ENCODE results near the gene SDCBP2. TPM values are rescaled to one million over a fixed set of nuclear protein-coding genes. Genes with fewer than 3 reads are reported as not detected.

SDCBP2 gene
- total and polyA plus RNA-seq, 2 of the 4 experiments (the other 2 are of a cell fraction), result 0.54 to 1.3 TPM

GRCh38 chr20:1277529-1278322 lies 51.2 kb downstream of the SDCBP2 start:
- Histone ChIP-seq H3K36me3 (ENCODE audit: control insufficient read depth, insufficient read depth, low read length) (no peaks in the 10 kb centered on the region; the same call in 1 of the 2 replicates), H3K9me3 (ENCODE audit: control insufficient read depth, insufficient read depth, low read length) (no peaks in the 10 kb centered on the region), H3K4me2 (ENCODE audit: low read depth, low read length) (no peak overlapping the region), H3K23ac (ENCODE audit: low read depth, low read length) (peak overlapping the region; percentile 64), H3K4ac (ENCODE audit: low read depth, low read length) (peak overlapping the region; percentile 55), H2BK15ac (ENCODE audit: low read depth, low read length) (no peak overlapping the region; the same call in 2 of the 3 replicates), H2BK120ac (ENCODE audit: low read depth, low read length) (no peak overlapping the region; the same call in 1 of the 2 replicates), H3K9ac (ENCODE audit: low read depth, low read length) (no peak overlapping the region), H3K14ac (replicated peaks; ENCODE audit: low read depth, low read length) (peak overlapping the region; percentile 63; the same call in 1 of the 2 replicates), H2BK20ac (ENCODE audit: low read depth, low read length) (no peak overlapping the region), H3K79me1 (ENCODE audit: low read depth in 1 of 2, low read length in 2 of 2) (peaks cover 14 to 25% of the 10 kb centered on the region in 2 experiments), H3K9me1 (ENCODE audit: insufficient read depth, low read length) (peaks cover 26% of the 10 kb centered on the region), H3K27ac (ENCODE audit: insufficient read depth, low read length) (no peak overlapping the region), H3K56ac (ENCODE audit: extremely low read depth, insufficient read depth, low read length) (no peak overlapping the region), H4K20me1 (ENCODE audit: insufficient read depth, low read length) (peaks cover 20% of the 10 kb centered on the region; the same call in 1 of the 2 replicates), H2AK9ac (replicated peaks; ENCODE audit: low read depth, low read length, poor library complexity) (no peak overlapping the region), H2BK5ac (ENCODE audit: low read depth, low read length, poor library complexity, severe bottlenecking) (peak overlapping the region; percentile 77), H3K27me3 (ENCODE audit: control insufficient read depth, insufficient read depth, low read length) (no peaks in the 10 kb centered on the region), H4K91ac (ENCODE audit: insufficient read depth, low read depth, low read length) (no peak overlapping the region), H2AFZ (replicated peaks; ENCODE audit: low read length, poor library complexity) (no peak overlapping the region), H3K18ac (ENCODE audit: low read depth, low read length) (no peak overlapping the region), H3K4me1 (ENCODE audit: control insufficient read depth, insufficient read depth, low read length) (peaks cover 7% of the 10 kb centered on the region; the same call in 1 of the 2 replicates), H4K8ac (ENCODE audit: low read depth in 2 of 2, low read length in 2 of 2) (no peak overlapping the region; a peak in 1 of 4 replicates), H2AK5ac (ENCODE audit: low read depth, low read length) (peak overlapping the region; percentile 92), H4K5ac (ENCODE audit: low read depth, low read length) (no peak overlapping the region), H3K4me3 (ENCODE audit: insufficient read depth, low read depth, low read length) (no peak overlapping the region)
- ChIA-PET CTCF (no interaction called here), POLR2A (ENCODE audit: unreplicated experiment) (no interaction called here)
- no peak for DNase-seq
- no peak for ATAC-seq (ENCODE audit: low read depth)
- TF ChIP-seq RFX5 (IDR thresholded peaks at IDR 0.05; ENCODE audit: low read depth, low read length) (no peak), RAD21 (IDR thresholded peaks at IDR 0.05; ENCODE audit: low read length) (no peak), SMC3 (IDR thresholded peaks at IDR 0.05; ENCODE audit: low read depth, low read length) (no peak), MAZ (IDR thresholded peaks at IDR 0.05; ENCODE audit: borderline replicate concordance, low read depth, low read length) (no peak), MXI1 (IDR thresholded peaks at IDR 0.05; ENCODE audit: borderline replicate concordance, low read depth, low read length) (no peak), NFE2L2 (IDR thresholded peaks at IDR 0.05; ENCODE audit: low read depth, low read length) (no peak), CHD1 (IDR thresholded peaks at IDR 0.05; ENCODE audit: low read depth, low read length) (no peak), CTCF (conservative IDR thresholded peaks at IDR 0.05; ENCODE audit: low read depth, low read length) (no peak)
- in situ Hi-C loops (cut with MboI; ENCODE audit: low sequenced_read_pairs), result no loop called here
- 89% methylated on average over 7 of the region's 8 CpGs; no CpG with 5 or more reads in 1 of the 2 experiments for WGBS, 2 experiments (ENCODE audit: extremely low coverage in 2 of 2, insufficient read length in 1 of 2)
- dilution Hi-C loops (cut with HindIII; ENCODE audit: low sequenced_read_pairs, unreplicated experiment), result no loop called here
- intact Hi-C loops (cut with micrococcal nuclease), result no loop called here
- BruUV-seq (replicated peaks), result no TSS peak

Data from IMR-90 (cell line).